Cardiac septum (tissue), 1 donor: ENCODE results near the gene INSYN1. TPM values are rescaled to one million over a fixed set of nuclear protein-coding genes. Genes with fewer than 3 reads are reported as not detected.
"Not testable (repeated sequence)": the region's sequence is repeated elsewhere in the genome, so short reads cannot be mapped to it uniquely, and the experiment has no call there.

ENCODE experiments used
- DNase-seq: peaks from one replicate; pipeline ENCODE4 v3.0.0-alpha.2; 2020; ENCODE audit warnings: low spot score
- intact Hi-C: fragments of 100-400 bp; cut with DNase I; formaldehyde crosslinking; loops from one replicate; pipeline ENCODE4 v1.14.0; 2022
- total RNA-seq: library from RNA; stranded (reverse); fragmentation: NEBNext Ultra II Directional; extraction: Animal tissue kit (Norgen Biotek cat#: 25700); gene quantifications from one replicate; pipeline ENCODE4 v1.2.1, GENCODE V29; 2021
- donor health status: DM: no; HTN: no; CAD: no.

Gene INSYN1
- total RNA-seq, 1 donor from 2014 or later, result 55.3 TPM

GRCh38 chr15:73751899-73752805 is 999 bp downstream of the INSYN1 start:
- no peak for DNase-seq
- intact Hi-C loops, result no loop called here

GRCh38 chr15:73751511-73751898 is 1.6 kb downstream of the INSYN1 start:
- intact Hi-C loops, result no loop called here
- no peak for DNase-seq

- DNase-seq, result no peak
- intact Hi-C loops, result no loop called here
These were observed 2.2 kb downstream of the INSYN1 start for GRCh38 chr15:73750951-73751350.

- intact Hi-C loops, result no loop called here
- no peak for DNase-seq
These were observed 2.7 kb downstream of the INSYN1 start for GRCh38 chr15:73750438-73750837.

GRCh38 chr15:73749971-73750370 is 3.2 kb downstream of the INSYN1 start:
- DNase-seq, result no peak
- intact Hi-C loops, result loop anchor here (5.0 kb wide), 1 partner anchor 37 kb away; no protein-coding TSS in a partner anchor

- DNase-seq, result no peak
- intact Hi-C loops, result loop anchor here (5.0 kb wide), 1 partner anchor 38 kb away; no protein-coding TSS in a partner anchor
These were observed 3.6 kb downstream of the INSYN1 start for GRCh38 chr15:73749533-73749932.

- intact Hi-C loops, result loop anchor here (5.0 kb wide), 1 partner anchor 39 kb away; no protein-coding TSS in a partner anchor
- DNase-seq, result no peak
These were observed 4.4 kb downstream of the INSYN1 start for GRCh38 chr15:73748730-73749129.

- intact Hi-C loops, result loop anchor here (5.0 kb wide), 1 partner anchor 39 kb away; no protein-coding TSS in a partner anchor
- DNase-seq, result no peak
These were observed 5.1 kb downstream of the INSYN1 start for GRCh38 chr15:73747847-73748590.

GRCh38 chr15:73746883-73747282 is 6.3 kb downstream of the INSYN1 start:
- intact Hi-C loops, result loop anchor here (5.0 kb wide), 1 partner anchor 40 kb away; no protein-coding TSS in a partner anchor
- no peak for DNase-seq

GRCh38 chr15:73746261-73746660 is 6.9 kb downstream of the INSYN1 start:
- DNase-seq, result no peak
- intact Hi-C loops, result loop anchor here (5.0 kb wide), 1 partner anchor 41 kb away; no protein-coding TSS in a partner anchor

GRCh38 chr15:73745073-73745472 is 8.1 kb downstream of the INSYN1 start:
- no peak for DNase-seq
- intact Hi-C loops, result loop anchor here (5.0 kb wide), 1 partner anchor 42 kb away; no protein-coding TSS in a partner anchor

- no peak for DNase-seq
- intact Hi-C loops, result no loop called here
These were observed 8.9 kb downstream of the INSYN1 start for GRCh38 chr15:73744293-73744692.

GRCh38 chr15:73741321-73741836 is 11.8 kb downstream of the INSYN1 start:
- DNase-seq, result no peak
- intact Hi-C loops, result no loop called here

GRCh38 chr15:73740152-73741048 is 12.8 kb downstream of the INSYN1 start:
- intact Hi-C loops, result no loop called here
- DNase-seq, result no peak

GRCh38 chr15:73737535-73737934 is 15.6 kb downstream of the INSYN1 start:
- intact Hi-C loops, result no loop called here
- no peak for DNase-seq

GRCh38 chr15:73732930-73733329 is 20.2 kb downstream of the INSYN1 start:
- DNase-seq, result no peak
- intact Hi-C loops, result no loop called here

- DNase-seq, intact Hi-C loops: not testable (repeated sequence)
These were observed 21.1 kb downstream of the INSYN1 start for GRCh38 chr15:73732051-73732450.

- intact Hi-C loops, result no loop called here
- no peak for DNase-seq
These were observed 25.7 kb downstream of the INSYN1 start for GRCh38 chr15:73727330-73727976.

- DNase-seq, result no peak
- intact Hi-C loops, result no loop called here
These were observed 28.9 kb downstream of the INSYN1 start for GRCh38 chr15:73724212-73724611.
